GM13976 (cell line): ENCODE data around the gene WDR70.
"Not testable (repeated sequence)": the region's sequence is repeated elsewhere in the genome, so short reads cannot be mapped to it uniquely, and the experiment has no call there.

ENCODE experiments used
- DNase-seq: peaks from one replicate; pipeline ENCODE4 v3.0.0; 2012; ENCODE audit warnings: low spot score
- in situ Hi-C: fragments of 300-500 bp; cut with MboI; formaldehyde crosslinking; loops from one replicate; pipeline ENCODE4 v1.12.0; 2022; ENCODE audit warnings: low sequenced_read_pairs, mixed read lengths, inconsistent platforms; ENCODE audit not compliant: unreplicated experiment
- TF ChIP-seq, protein P1 (sequence below): IDR thresholded peaks from 2 replicates; pipeline ENCODE4 v1.5.1; 2012; ENCODE audit warnings: borderline replicate concordance, mild to moderate bottlenecking; ENCODE audit not compliant: insufficient read depth; ENCODE audit errors: extremely low read depth, missing control alignments, control extremely low read depth

WDR70 gene

DNA sequence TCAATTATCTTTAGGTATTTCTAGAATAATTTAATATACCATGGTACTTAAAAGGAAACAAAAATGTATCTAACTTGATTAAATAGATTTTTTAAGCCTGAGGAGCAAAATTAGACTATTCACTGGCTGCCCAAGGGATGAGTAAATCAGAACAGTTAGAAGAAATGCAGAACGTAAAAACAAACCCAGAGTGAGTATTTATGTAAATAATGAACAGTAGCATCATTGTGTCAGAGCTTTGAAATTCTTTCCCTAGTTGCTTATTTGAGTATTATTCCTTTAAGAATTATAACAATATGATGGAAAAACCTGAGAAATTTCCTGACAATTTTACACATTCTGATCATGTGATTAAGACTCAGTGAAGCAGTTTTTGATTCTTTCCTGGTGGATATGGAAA is 259.8 kb downstream of the WDR70 start:
- in situ Hi-C loops: no loop called here
- TF ChIP-seq, protein P1, sequence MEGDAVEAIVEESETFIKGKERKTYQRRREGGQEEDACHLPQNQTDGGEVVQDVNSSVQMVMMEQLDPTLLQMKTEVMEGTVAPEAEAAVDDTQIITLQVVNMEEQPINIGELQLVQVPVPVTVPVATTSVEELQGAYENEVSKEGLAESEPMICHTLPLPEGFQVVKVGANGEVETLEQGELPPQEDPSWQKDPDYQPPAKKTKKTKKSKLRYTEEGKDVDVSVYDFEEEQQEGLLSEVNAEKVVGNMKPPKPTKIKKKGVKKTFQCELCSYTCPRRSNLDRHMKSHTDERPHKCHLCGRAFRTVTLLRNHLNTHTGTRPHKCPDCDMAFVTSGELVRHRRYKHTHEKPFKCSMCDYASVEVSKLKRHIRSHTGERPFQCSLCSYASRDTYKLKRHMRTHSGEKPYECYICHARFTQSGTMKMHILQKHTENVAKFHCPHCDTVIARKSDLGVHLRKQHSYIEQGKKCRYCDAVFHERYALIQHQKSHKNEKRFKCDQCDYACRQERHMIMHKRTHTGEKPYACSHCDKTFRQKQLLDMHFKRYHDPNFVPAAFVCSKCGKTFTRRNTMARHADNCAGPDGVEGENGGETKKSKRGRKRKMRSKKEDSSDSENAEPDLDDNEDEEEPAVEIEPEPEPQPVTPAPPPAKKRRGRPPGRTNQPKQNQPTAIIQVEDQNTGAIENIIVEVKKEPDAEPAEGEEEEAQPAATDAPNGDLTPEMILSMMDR: no peak
- DNase-seq: no peak

DNA sequence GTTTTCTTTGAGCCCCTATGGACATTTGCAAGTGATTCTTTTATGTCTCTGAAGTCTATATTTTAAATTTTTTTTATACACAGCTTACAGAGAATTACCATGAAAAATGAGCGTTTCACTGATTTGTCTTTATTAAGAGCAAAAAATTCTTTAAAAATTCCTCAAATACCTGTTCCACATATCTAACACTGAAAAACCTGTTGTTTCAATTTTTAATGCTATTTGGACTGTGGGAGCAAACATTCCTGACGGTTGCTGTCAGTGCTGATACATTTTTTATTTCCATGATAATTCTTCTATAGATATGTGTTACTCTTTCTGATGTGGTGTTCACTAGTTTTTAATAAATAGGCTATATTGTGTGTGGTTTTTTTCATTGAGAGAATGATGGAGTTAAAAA is 261.0 kb downstream of the WDR70 start:
- TF ChIP-seq, protein P1: no peak
- no peak for DNase-seq
- in situ Hi-C loops: no loop called here

DNA sequence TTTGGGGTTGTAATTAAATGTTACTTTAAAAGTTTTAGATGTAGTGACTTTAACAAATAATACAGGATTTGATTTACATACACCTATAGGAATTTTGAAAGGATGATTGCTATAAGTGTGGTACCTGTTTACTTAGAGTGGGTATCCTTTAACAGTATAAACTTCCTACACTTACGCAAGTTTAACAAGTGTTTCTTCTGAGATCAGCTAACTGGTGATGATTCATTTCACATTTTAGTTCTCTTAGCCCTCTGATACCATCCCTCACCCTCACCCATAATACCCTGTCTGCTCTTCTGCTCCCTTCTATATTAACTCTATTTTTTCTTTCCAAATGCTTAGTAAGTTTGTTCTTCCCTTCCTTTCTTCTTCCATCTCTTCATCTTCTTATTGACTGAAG is 262.8 kb downstream of the WDR70 start:
- in situ Hi-C loops: no loop called here
- TF ChIP-seq, protein P1: no peak
- DNase-seq: no peak

DNA sequence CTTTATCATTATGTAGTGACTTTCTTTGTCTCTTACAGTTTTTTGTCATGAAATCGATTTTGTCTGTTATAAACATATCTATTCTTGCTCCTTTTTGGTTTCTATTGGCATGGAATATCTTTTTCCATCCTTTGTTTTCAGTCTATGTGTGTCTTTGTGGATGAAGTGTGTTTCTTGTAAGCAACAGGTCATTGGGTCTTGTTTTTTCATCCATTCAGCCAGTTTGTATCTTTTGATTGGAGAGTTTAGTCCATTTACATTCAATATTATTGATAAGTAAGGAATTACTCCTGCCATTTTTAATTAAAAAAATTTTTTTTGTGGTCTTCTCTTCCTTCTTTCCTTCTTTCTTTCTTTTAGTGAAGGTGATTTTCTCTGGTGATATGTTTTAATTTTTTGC is 266.6 kb downstream of the WDR70 start:
- TF ChIP-seq, protein P1: no peak
- in situ Hi-C loops: no loop called here
- no peak for DNase-seq

DNA sequence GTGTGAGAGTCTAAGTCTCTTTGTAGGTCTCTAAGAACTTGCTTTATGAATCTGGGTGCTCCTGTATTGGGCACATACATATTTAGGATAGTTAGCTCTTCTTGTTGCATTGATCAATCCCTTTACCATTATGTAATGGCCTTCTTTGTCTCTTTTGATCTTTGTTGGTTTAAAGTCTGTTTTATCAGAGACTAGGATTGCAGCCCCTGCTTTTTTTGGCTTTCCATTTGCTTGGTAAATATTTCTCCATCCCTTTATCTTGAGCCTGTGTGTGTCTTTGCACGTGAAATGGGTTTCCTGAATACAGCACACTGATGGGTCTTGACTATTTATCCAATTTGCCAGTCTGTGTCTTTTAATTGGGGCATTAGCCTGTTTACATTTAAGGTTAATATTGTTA is 275.4 kb downstream of the WDR70 start:
- in situ Hi-C loops, DNase-seq: not testable (repeated sequence)

DNA sequence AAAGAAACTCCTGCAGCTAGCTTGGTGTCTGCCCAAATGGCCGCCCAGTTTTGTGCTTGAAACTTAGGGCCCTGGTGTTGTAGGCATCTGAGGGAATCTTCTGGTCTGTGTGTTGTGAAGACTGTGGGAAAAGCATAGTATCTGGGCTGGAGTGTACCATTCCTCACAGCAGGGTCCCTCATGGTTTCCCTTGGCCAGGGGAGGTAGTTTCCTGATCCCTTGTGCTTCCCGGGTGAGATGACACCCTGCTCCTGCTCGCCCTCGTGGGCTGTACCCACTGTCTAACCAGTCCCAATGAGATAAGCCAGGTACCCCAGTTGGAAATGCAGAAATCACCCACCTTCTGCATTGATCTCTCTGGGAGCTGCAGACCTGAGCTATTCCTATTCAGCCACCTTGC is 277.9 kb downstream of the WDR70 start:
- DNase-seq: no peak
- in situ Hi-C loops: no loop called here
- TF ChIP-seq, protein P1: no peak

DNA sequence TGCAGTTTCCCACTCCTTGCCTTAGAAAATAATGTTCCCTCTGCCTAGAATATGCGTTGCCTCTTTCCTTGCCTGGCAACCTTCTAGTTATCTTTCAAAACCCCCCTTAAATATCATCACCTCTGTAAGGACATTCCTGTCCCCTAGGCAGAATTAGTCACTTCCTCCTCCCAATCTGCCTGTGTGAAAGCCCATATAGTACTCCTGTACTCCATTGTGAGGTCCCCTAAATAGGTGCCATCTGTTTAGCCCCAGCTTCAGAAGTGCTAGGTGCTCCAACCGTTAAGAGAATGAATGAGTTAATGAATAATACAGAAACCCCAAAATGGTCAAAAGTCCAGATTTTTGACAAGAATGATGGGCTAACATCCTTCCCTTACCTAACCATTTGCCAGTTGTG is 279.3 kb downstream of the WDR70 start:
- in situ Hi-C loops: no loop called here
- DNase-seq: no peak
- TF ChIP-seq, protein P1: no peak
